Tibial nerve (tissue), 4 donors: Measurements from ENCODE around the gene GPAT3. TPM values are rescaled to one million over a fixed set of nuclear protein-coding genes. Genes with fewer than 3 reads are reported as not detected.

Experiments used
- DNase-seq, 2 donors: peaks; one replicate each; pipeline ENCODE4 v3.0.0-alpha.2; 2019; ENCODE audit warnings: low spot score in 2 of 2
- H3K27ac ChIP-seq, 4 donors: fragments of 200-600 bp; sonication (generic) in 3 of 4; one replicate each; pipeline ENCODE4 v1.5.1; 2017 to 2019; ENCODE audit warnings: mild to moderate bottlenecking in 1 of 4
- H3K27me3 ChIP-seq, 2 donors: fragments of 200-600 bp; sonication (generic) in 1 of 2; one replicate each; pipeline versions ENCODE4 v1.5.1 to v1.6.0; 2017 to 2019
- H3K36me3 ChIP-seq, 3 donors: fragments of 200-600 bp; sonication (generic); one replicate each; pipeline ENCODE4 v1.5.1; 2018 to 2019
- H3K4me1 ChIP-seq, 4 donors: fragments of 200-600 bp; sonication (generic) in 3 of 4; one replicate each; pipeline ENCODE4 v1.5.1; 2017 to 2019
- H3K4me3 ChIP-seq, 4 donors: fragments of 200-600 bp; sonication (generic) in 3 of 4; one replicate each; pipeline ENCODE4 v1.5.1; 2017 to 2019; ENCODE audit warnings: mild to moderate bottlenecking in 1 of 4, moderate library complexity in 1 of 4
- H3K9me3 ChIP-seq, 4 donors: fragments of 200-600 bp; sonication (generic) in 3 of 4; one replicate each; pipeline ENCODE4 v1.5.1; 2017 to 2019
- EP300 ChIP-seq, 2 donors: sonication (generic); formaldehyde crosslinking; IDR thresholded peaks; one replicate each; pipeline ENCODE4 v1.6.1; 2017; ENCODE audit warnings: antibody characterized with exemption in 2 of 2, mild to moderate bottlenecking in 1 of 2
- POLR2A ChIP-seq, 2 donors: fragments of 450-650 bp; IDR thresholded peaks; one replicate each; pipeline ENCODE4 v1.6.1; 2017; ENCODE audit warnings: antibody characterized with exemption in 2 of 2, mild to moderate bottlenecking in 2 of 2, moderate library complexity in 2 of 2
- WGBS, 2 donors: methylation state at CpG; one replicate each; pipeline ENCODE4 v1.1.5; 2018; 5-methylcytosine and 5-hydroxymethylcytosine counted together
- total RNA-seq, 4 donors: library from RNA; depleted of rRNA; stranded (reverse); fragments of >200 nt; gene quantifications; one replicate each; pipeline ENCODE4 v1.1.0, GENCODE V29; 2016
- TF ChIP-seq, protein P1 (sequence below), 5 experiments: fragments of 200-600 bp in 3 of 5; fragments of 450-650 bp in 2 of 5; sonication (generic) in 3 of 5; IDR thresholded peaks; one replicate each; pipeline ENCODE4 v1.5.1; 2016 to 2019; ENCODE audit warnings: antibody characterized with exemption in 5 of 5, mild to moderate bottlenecking in 3 of 5, moderate library complexity in 2 of 5

GPAT3 gene
- total RNA-seq, 4 donors from 2014 or later, result 0.90 to 8.1 (median 6.7) TPM

DNA sequence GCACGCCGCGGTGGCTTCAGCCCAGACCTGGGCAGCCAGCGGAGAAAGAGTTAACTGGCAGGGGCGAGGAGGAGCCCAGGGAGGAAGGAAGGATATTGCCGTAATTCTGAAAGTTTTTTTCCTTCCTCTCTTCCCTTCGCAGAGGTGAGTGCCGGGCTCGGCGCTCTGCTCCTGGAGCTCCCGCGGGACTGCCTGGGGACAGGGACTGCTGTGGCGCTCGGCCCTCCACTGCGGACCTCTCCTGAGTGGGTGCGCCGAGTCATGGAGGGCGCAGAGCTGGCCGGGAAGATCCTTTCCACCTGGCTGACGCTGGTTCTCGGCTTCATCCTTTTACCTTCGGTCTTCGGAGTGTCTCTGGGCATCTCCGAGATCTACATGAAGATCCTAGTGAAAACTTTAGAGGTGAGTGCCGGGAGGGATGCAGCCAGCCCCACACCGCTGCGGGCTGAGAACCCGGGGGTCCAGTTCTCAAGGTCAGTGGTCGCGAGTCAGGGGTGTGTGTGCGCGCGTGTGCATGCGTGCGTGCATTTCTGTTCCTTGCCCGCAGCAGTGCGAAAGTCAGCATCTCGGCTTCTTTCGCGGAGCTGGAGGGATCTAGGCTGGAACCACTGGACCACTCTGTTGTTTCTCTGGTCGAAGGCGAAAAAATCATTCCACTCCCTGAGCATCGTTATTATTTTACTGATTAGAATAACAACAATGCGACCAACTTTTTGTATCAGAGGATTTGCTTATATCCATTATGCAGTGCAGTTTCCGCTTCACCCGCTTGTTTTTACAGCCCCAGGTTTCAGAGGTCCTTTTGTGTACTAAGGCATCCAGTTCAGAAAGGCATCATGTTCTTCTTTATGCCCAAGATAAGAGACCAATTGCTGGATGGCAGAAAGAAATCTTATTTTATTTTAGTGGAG is 709 bp downstream of the GPAT3 start:
- H3K27ac ChIP-seq, result peak overlapping the region; percentile 6 to 84 (median 51)
- H3K27me3 ChIP-seq, result peaks cover 0 to 35% of the 10 kb centered on the region in 2 donors
- no peaks in the 10 kb centered on the region for H3K9me3 ChIP-seq
- H3K36me3 ChIP-seq, result no peaks in the 10 kb centered on the region
- peaks cover 0 to 20% (median 16%) of the 10 kb centered on the region in 4 donors for H3K4me1 ChIP-seq
- no peak for DNase-seq
- peak overlapping the region; percentile 40 to 70 (median 56) for H3K4me3 ChIP-seq
- WGBS, 2 donors, result 7 to 10% methylated on average over 33 to 42 of the region's 46 CpGs
- no peak for TF ChIP-seq POLR2A (IDR thresholded peaks at IDR 0.05)
- TF ChIP-seq EP300 (IDR thresholded peaks at IDR 0.05), result no peak

DNA sequence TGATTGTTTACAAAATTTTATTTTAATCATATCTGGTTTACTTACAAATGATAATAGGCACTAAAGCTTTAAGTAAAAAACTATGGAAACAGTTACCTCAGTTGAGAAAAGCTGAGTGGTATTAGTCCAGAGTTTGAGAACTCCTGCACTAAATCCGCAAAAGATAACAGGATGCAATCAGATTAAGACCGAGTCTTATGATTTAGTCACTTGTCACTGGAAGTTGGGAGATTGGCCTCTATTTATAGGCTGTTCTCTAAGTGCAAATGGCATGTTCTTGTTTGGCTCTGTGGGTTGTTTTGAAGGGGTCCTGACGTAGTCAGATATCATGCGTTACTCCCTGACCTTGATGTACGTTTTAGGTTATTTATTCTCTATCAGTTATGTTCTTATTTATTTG is 6.3 kb downstream of the GPAT3 start:
- DNase-seq, result no peak
- Histone ChIP-seq H3K9me3 (no peaks in the 10 kb centered on the region), H3K36me3 (no peaks in the 10 kb centered on the region), H3K4me1 (no peaks in the 10 kb centered on the region), H3K27me3 (no peaks in the 10 kb centered on the region), H3K27ac (no peak overlapping the region), H3K4me3 (no peak overlapping the region)
- WGBS, 2 donors, result 83 to 86% methylated on average over 5 of the region's 5 CpGs
- TF ChIP-seq EP300 (IDR thresholded peaks at IDR 0.05) (no peak), POLR2A (IDR thresholded peaks at IDR 0.05) (no peak)
- TF ChIP-seq, protein P1, sequence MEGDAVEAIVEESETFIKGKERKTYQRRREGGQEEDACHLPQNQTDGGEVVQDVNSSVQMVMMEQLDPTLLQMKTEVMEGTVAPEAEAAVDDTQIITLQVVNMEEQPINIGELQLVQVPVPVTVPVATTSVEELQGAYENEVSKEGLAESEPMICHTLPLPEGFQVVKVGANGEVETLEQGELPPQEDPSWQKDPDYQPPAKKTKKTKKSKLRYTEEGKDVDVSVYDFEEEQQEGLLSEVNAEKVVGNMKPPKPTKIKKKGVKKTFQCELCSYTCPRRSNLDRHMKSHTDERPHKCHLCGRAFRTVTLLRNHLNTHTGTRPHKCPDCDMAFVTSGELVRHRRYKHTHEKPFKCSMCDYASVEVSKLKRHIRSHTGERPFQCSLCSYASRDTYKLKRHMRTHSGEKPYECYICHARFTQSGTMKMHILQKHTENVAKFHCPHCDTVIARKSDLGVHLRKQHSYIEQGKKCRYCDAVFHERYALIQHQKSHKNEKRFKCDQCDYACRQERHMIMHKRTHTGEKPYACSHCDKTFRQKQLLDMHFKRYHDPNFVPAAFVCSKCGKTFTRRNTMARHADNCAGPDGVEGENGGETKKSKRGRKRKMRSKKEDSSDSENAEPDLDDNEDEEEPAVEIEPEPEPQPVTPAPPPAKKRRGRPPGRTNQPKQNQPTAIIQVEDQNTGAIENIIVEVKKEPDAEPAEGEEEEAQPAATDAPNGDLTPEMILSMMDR (IDR thresholded peaks at IDR 0.05), result no peak

DNA sequence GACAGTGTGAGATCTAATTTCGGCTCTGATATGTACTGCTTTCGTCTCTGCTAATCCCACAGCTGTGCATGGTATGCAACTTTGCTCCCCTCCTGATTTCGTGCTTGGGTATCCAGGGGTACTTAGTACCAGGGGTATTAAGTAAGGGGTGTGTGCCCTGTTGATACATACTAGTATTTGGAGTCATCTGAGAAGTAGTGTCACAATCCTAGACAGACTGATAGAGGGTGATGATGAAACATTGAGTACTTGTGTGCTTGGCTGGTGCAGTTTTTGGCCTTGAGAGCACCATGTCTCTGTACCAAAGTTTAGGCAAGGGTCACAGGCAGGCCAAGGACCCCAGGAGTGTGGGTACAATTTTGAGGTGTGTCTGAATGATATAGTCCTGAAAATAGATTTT is 10.9 kb downstream of the GPAT3 start:
- Histone ChIP-seq H3K27me3 (no peaks in the 10 kb centered on the region), H3K9me3 (no peaks in the 10 kb centered on the region), H3K36me3 (no peaks in the 10 kb centered on the region), H3K4me3 (no peak overlapping the region), H3K27ac (no peak overlapping the region), H3K4me1 (no peaks in the 10 kb centered on the region)
- TF ChIP-seq POLR2A (IDR thresholded peaks at IDR 0.05), result no peak
- TF ChIP-seq, protein P1 (IDR thresholded peaks at IDR 0.05), result no peak
- no peak for TF ChIP-seq EP300 (IDR thresholded peaks at IDR 0.05)
- whole genome bisulfite sequencing, 2 donors, result 87 to 92% methylated on average over 3 of the region's 3 CpGs
- DNase-seq, result no peak

DNA sequence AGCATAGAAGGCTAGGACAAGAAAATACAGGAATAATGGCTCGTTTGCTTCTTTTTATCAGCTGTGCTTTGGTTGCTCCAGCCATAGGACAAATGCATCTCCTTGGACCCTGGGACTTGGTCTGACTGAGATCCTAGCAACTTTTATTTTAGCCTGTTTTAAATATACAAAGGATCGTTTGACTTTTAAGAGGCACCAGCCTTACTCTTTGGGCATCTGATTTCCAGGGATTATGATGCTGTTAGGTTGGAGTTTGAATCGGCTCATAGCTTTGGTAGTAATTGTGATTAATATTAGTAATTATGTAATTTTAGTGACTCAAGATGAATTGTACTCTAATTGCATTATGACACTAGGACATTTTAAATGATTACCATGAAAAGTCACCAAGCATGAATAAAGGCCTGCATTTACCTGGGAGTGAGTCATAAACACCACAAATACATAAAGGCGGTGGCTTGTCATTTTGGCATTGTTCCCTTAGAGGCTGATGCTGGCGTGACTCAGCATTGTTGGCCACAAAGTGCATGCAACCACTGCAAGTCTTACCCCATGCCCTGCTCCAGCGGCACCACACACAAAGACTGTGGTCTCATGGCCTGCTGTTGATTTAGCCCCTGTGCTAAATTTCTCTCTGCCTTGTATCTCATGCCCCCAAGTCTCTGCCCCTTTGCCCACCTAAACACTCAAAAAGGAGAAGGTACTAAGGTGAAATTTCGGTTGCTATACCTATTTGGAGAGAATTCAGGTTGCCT is 12.4 kb downstream of the GPAT3 start:
- TF ChIP-seq, protein P1 (IDR thresholded peaks at IDR 0.05), result no peak
- peak in 1 of 2 donors; percentile 5 for TF ChIP-seq EP300 (IDR thresholded peaks at IDR 0.05)
- Histone ChIP-seq H3K4me1 (no peaks in the 10 kb centered on the region), H3K36me3 (no peaks in the 10 kb centered on the region), H3K9me3 (no peaks in the 10 kb centered on the region), H3K27me3 (no peaks in the 10 kb centered on the region), H3K27ac (no peak overlapping the region), H3K4me3 (no peak overlapping the region)
- DNase-seq, result peak in 1 of 2 donors; percentile 26
- WGBS, 2 donors, result 58 to 63% methylated on average over 7 of the region's 7 CpGs

DNA sequence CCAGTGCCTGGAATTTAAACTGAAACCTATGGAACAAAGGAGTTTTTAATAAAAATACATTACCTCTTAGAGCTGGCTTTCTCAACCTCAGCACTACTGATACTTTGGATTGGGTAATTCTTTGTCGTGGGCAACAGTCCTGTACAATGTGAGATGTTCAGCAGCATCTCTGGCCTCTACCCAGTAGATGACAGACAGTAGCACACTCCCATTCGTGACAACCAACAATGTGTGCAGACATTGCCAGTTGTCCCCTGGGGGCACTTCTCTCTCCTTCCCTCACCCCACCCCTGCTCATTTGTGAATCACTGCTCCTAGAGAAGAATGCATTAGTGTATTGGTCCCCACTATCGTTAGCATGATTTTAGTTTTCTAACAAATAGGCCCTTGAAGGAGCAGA is 16.2 kb downstream of the GPAT3 start:
- Histone ChIP-seq H3K4me3 (no peak overlapping the region), H3K27ac (no peak overlapping the region), H3K36me3 (no peaks in the 10 kb centered on the region), H3K27me3 (no peaks in the 10 kb centered on the region), H3K4me1 (no peaks in the 10 kb centered on the region), H3K9me3 (no peaks in the 10 kb centered on the region)
- DNase-seq, result no peak
- 35 to 47% methylated on average over 3 of the region's 3 CpGs for WGBS, 2 donors
- no peak for TF ChIP-seq POLR2A (IDR thresholded peaks at IDR 0.05)
- TF ChIP-seq, protein P1 (IDR thresholded peaks at IDR 0.05), result no peak
- TF ChIP-seq EP300 (IDR thresholded peaks at IDR 0.05), result no peak
